Islet of Langerhans (tissue), 1 donor: Measurements from ENCODE around the gene AUTS2.

Experiments
- FAIRE-seq: peaks from one replicate; lab custom pipeline; 2011; peaks lifted over from hg19 to GRCh38; lab: Jason Lieb, UNC

Gene AUTS2

GRCh38 chr7:70614237-70615045 is 1016.2 kb downstream of the AUTS2 start:
- no peak for FAIRE-seq

- FAIRE-seq: no peak
Measured at GRCh38 chr7:70615066-70615606, 1016.9 kb downstream of the AUTS2 start.

- FAIRE-seq: no peak
Measured at GRCh38 chr7:70616211-70616610, 1017.9 kb downstream of the AUTS2 start.

- no peak for FAIRE-seq
Measured at GRCh38 chr7:70616821-70617220, 1018.5 kb downstream of the AUTS2 start.

GRCh38 chr7:70618020-70618551 is 1019.8 kb downstream of the AUTS2 start:
- no peak for FAIRE-seq

GRCh38 chr7:70619130-70619529 is 1020.9 kb downstream of the AUTS2 start:
- no peak for FAIRE-seq

- no peak for FAIRE-seq
Measured at GRCh38 chr7:70619659-70620058, 1021.4 kb downstream of the AUTS2 start.

GRCh38 chr7:70620333-70621055 is 1022.2 kb downstream of the AUTS2 start:
- FAIRE-seq: no peak

- FAIRE-seq: no peak
Measured at GRCh38 chr7:70621954-70622600, 1023.8 kb downstream of the AUTS2 start.

- no peak for FAIRE-seq
Measured at GRCh38 chr7:70622936-70623335, 1024.7 kb downstream of the AUTS2 start.

GRCh38 chr7:70624500-70625103 is 1026.3 kb downstream of the AUTS2 start:
- FAIRE-seq: no peak

- no peak for FAIRE-seq
Measured at GRCh38 chr7:70627461-70627860, 1029.2 kb downstream of the AUTS2 start.

- FAIRE-seq: no peak
Measured at GRCh38 chr7:70630440-70630817, 1032.2 kb downstream of the AUTS2 start.

- FAIRE-seq: no peak
Measured at GRCh38 chr7:70630818-70631457, 1032.7 kb downstream of the AUTS2 start.

- no peak for FAIRE-seq
Measured at GRCh38 chr7:70631718-70632117, 1033.4 kb downstream of the AUTS2 start.

- no peak for FAIRE-seq
Measured at GRCh38 chr7:70632400-70632799, 1034.1 kb downstream of the AUTS2 start.

GRCh38 chr7:70634071-70634470 is 1035.8 kb downstream of the AUTS2 start:
- no peak for FAIRE-seq

- no peak for FAIRE-seq
Measured at GRCh38 chr7:70634610-70635068, 1036.4 kb downstream of the AUTS2 start.

GRCh38 chr7:70635633-70636032 is 1037.4 kb downstream of the AUTS2 start:
- FAIRE-seq: no peak

- FAIRE-seq: no peak
Measured at GRCh38 chr7:70636169-70636568, 1037.9 kb downstream of the AUTS2 start.

GRCh38 chr7:70637726-70638125 is 1039.5 kb downstream of the AUTS2 start:
- FAIRE-seq: no peak
